ENCODE results near the gene SIGLEC8.
"Not testable (repeated sequence)": the region's sequence is repeated elsewhere in the genome, so short reads cannot be mapped to it uniquely, and the experiment has no call there.

The SIGLEC8 gene

GRCh38 chr19:51458051-51458645 is at the start of gene SIGLEC8:
SIGLEC8 (minus strand) TSS chr19:51458454; CDS start chr19:51458387, 67 bp downstream.
- no peak for DNase-seq (ENCODE audit: low spot score)

GRCh38 chr19:51507640-51508058 is 49.4 kb upstream of the SIGLEC8 start:
- DNase-seq (ENCODE audit: low spot score) = no peak

- no peak for DNase-seq (ENCODE audit: low spot score)
These were observed 48.9 kb upstream of the SIGLEC8 start for GRCh38 chr19:51507192-51507591.

- no peak for DNase-seq (ENCODE audit: low spot score)
These were observed 47.6 kb upstream of the SIGLEC8 start for GRCh38 chr19:51505904-51506303.

GRCh38 chr19:51503896-51504295 is 45.6 kb upstream of the SIGLEC8 start:
- no peak for DNase-seq (ENCODE audit: low spot score)

GRCh38 chr19:51503286-51503817 is 45.1 kb upstream of the SIGLEC8 start:
- no peak for DNase-seq (ENCODE audit: low spot score)

- peak; percentile 38 for DNase-seq (ENCODE audit: low spot score)
These were observed 43.5 kb upstream of the SIGLEC8 start, which contains the start of gene SIGLEC12 for GRCh38 chr19:51501594-51502263. SIGLEC12 (minus strand) TSS chr19:51501800; CDS start chr19:51501733, 67 bp downstream.

GRCh38 chr19:51500931-51501330 is 42.7 kb upstream of the SIGLEC8 start:
- DNase-seq (ENCODE audit: low spot score) = not testable (repeated sequence)

GRCh38 chr19:51497666-51498065 is 39.4 kb upstream of the SIGLEC8 start:
- no peak for DNase-seq (ENCODE audit: low spot score)

GRCh38 chr19:51493776-51494175 is 35.5 kb upstream of the SIGLEC8 start:
- no peak for DNase-seq (ENCODE audit: low spot score)

- DNase-seq (ENCODE audit: low spot score) = no peak
These were observed 33.3 kb upstream of the SIGLEC8 start for GRCh38 chr19:51491586-51491985.

GRCh38 chr19:51490676-51491075 is 32.4 kb upstream of the SIGLEC8 start:
- no peak for DNase-seq (ENCODE audit: low spot score)

GRCh38 chr19:51489113-51489512 is 30.9 kb upstream of the SIGLEC8 start:
- no peak for DNase-seq (ENCODE audit: low spot score)

GRCh38 chr19:51488491-51488890 is 30.2 kb upstream of the SIGLEC8 start:
- no peak for DNase-seq (ENCODE audit: low spot score)

GRCh38 chr19:51485960-51486660 is 27.9 kb upstream of the SIGLEC8 start:
- DNase-seq (ENCODE audit: low spot score) = no peak

GRCh38 chr19:51480590-51480989 is 22.3 kb upstream of the SIGLEC8 start:
- no peak for DNase-seq (ENCODE audit: low spot score)

- no peak for DNase-seq (ENCODE audit: low spot score)
These were observed 21.5 kb upstream of the SIGLEC8 start for GRCh38 chr19:51479531-51480331.

- DNase-seq (ENCODE audit: low spot score) = no peak
These were observed 20.4 kb upstream of the SIGLEC8 start, which contains the start of gene CEACAM18 for GRCh38 chr19:51478381-51479234. CEACAM18 (plus strand) TSS chr19:51478539.

- DNase-seq (ENCODE audit: low spot score) = no peak
These were observed 19.1 kb upstream of the SIGLEC8 start for GRCh38 chr19:51477344-51477743.

- no peak for DNase-seq (ENCODE audit: low spot score)
These were observed 17.9 kb upstream of the SIGLEC8 start for GRCh38 chr19:51476164-51476563.
